ENCODE results near the gene THSD7B.
"Not testable (repeated sequence)": the region's sequence is repeated elsewhere in the genome, so short reads cannot be mapped to it uniquely, and the experiment has no call there.

The THSD7B gene, protein sequence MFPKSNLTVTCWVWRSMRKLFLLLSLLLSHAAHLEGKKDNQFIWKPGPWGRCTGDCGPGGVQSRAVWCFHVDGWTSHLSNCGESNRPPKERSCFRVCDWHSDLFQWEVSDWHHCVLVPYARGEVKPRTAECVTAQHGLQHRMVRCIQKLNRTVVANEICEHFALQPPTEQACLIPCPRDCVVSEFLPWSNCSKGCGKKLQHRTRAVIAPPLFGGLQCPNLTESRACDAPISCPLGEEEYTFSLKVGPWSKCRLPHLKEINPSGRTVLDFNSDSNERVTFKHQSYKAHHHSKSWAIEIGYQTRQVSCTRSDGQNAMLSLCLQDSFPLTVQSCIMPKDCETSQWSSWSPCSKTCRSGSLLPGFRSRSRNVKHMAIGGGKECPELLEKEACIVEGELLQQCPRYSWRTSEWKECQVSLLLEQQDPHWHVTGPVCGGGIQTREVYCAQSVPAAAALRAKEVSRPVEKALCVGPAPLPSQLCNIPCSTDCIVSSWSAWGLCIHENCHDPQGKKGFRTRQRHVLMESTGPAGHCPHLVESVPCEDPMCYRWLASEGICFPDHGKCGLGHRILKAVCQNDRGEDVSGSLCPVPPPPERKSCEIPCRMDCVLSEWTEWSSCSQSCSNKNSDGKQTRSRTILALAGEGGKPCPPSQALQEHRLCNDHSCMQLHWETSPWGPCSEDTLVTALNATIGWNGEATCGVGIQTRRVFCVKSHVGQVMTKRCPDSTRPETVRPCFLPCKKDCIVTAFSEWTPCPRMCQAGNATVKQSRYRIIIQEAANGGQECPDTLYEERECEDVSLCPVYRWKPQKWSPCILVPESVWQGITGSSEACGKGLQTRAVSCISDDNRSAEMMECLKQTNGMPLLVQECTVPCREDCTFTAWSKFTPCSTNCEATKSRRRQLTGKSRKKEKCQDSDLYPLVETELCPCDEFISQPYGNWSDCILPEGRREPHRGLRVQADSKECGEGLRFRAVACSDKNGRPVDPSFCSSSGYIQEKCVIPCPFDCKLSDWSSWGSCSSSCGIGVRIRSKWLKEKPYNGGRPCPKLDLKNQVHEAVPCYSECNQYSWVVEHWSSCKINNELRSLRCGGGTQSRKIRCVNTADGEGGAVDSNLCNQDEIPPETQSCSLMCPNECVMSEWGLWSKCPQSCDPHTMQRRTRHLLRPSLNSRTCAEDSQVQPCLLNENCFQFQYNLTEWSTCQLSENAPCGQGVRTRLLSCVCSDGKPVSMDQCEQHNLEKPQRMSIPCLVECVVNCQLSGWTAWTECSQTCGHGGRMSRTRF (N-terminal part only)

DNA sequence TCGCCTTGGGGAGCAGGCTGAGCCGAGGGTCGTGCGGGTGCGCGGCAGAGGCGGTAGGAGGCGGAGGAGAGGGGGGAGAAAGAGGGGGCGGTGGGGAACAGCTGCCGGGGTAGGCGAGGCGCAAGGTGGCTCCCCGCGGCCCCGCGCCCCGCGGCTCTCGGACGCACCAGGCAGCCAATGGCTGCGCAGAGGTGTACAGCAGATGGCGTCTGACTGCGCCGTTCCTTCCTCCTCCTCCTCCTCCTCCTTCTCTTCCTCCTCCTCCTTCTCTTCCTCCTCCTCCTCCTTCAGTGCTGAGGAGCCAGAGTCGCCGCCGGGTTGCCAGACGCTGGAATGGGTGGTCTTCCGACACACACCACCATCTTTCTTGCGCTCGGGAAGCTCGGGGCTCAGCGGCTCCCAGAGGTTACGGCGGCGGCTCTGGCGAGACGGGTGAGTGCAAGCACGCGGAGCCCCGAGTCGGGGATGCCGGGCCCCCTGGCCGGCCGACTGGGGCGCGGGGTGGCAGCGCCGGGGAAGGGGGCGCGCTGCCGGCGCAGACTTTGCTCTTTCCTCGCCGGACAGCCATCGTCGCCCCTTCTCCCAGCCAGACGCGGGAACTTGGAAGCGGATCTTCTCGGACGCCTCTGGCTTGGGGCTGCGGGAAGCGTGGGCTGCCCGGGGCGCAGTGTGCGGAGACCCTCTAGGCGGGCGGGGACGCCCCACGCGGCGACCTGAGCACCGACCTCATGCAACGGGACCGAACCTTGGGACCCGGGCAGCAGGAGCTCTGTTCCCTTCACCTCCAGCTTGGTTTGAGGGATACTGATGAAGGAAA is at the start of gene THSD7B:
THSD7B (plus strand) TSS at position 290 of the 817 bp plus-strand sequence. CDS start 116,634 bp downstream, outside the sequence.
- DNase-seq = no peak

DNA sequence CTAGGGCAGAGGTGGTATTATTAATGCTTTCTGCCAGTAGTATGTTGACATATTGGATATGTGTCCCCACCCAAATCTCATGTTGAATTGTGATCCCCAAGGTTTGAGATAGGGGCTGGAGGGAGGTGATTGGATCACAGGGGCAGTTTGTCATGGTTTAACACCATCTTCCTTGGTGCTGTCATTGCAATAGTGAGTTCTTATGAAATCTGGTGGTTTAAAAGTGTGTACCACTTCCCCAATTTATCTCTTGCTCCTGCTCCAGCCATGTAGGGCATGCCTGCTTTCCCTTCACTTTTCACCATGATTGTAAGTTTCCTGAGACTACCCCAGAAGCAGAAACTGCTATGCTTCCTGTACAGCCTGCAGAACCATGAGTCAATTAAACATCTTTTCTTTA is 47.1 kb upstream of the THSD7B start:
- DNase-seq = no peak

DNA sequence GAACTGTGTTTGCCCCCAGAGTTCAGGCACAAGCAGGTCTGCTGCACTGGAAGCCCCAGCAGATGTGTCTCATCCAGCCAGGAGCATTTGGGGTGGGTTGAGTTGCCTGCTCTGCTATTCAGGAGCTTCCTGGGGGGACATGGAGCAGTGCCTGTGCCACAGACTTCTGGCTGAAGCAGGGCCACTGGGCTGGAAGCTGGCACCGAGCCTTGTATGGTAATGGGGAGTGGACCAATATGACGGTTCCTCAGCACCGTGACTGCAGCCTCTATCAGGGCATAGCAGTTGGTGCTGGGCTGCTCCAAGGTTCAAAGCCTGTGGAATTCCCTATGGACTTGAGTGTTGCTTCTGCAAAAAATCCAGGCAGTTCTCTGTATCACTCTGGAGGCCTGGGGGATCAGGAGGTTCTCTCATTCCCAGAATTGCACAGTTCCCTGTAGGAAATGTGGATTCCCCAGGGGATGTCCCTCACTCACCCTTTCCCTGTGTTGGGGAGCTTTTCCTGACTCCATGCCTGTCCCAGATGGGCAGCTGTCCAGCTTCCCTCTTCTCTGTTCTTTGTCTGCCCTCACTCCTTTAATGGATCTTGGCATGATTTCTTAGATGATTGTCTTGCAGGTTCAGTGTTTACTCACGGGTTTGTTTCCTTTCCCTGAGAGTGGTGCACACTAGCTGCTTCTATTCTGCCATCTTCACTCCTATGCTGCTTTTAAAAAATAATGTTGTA is 37.2 kb upstream of the THSD7B start:
- no peak for DNase-seq

DNA sequence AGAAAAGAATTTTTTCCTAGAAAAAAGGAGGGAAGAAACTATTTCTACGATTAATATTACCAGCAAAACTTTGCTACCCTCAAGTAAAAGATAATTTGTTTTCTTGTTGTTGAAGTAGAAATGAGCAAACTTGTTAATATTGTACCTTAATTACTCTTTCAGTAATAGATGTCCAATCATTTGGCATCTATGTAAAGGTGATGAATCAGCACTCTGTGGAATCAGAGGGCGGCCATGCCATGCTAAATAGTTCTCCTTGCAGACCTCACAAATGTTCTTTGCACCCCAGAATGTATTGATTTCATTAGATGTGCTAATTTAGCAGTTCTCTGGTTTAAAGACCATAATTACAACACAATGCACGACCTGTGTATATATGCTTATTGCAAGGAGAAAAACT is 29.1 kb upstream of the THSD7B start:
- no peak for DNase-seq

DNA sequence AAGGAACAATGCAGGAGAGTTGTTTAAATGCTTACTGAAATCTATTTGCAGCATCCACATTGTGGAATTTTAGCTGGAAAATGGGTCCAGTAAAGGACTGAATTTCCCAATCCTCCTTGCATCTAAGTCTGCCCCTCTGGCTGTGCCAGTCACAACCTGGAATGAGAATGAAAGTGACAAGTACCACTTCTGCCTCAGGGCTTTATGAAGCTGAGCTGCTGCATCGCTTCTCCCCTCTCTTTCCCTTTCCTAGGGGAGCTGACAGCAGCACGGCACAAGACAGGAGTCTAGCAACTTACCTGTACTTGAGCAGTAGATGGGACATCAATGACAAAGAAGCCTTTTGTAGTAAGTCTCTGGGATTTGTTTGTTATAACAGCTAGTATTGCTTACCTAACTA is 27.3 kb upstream of the THSD7B start:
- no peak for DNase-seq

DNA sequence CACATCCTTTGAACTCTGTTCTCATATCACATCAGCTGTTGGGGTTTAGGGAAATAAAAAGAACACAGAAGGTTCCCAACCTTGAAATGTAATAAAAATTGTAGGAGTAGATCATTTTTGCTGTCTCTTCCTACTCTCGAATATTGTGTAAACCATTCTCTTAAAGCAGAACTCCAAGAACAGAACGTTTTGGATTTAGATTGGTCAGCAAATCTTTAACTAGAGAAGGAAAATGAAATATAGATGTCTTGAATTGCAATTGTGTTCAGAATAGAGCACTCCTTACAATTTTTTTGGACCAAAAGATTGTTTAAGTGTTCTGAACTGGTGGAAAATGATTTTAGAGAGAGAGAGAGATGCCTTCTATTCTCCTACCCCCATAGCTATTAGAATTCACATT is 23.9 kb upstream of the THSD7B start:
- no peak for DNase-seq

DNA sequence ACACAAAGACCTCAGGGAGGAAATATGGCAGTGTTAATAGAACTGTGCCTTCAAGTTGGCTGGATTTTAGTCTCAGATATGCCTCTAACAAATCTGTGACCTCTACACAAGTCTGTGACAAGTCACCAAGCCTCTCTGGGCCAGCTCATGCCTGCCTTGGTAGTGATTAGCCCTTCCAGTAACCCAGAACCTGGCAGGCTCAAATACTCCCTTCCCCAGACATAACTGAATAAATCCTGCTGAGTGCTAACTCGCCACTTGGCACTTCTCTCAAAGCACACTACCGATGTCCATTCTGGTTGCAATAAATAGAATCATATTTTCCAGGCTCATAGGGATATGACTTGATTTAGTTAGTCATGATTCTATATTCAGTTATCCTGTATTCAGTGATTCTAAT is 15.3 kb upstream of the THSD7B start:
- DNase-seq = no peak

DNA sequence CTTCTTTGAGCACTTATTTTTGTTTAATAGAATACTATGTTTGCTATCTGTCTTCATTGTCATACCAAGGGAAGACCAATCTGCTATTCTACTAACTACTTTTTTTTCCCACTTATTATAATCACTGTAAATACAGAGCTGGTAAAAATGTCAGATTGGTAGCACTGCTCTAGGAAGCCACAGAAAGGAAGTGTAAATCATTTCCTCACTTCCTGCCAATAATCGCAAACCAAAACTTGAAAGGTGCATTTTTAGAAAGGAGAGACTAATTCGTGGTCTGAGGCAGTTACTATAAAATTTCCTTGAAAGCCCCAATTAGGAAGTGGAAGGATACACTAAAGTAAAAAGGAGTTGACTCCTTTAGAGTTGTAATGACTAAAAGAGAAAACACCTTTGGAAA is 13.9 kb upstream of the THSD7B start:
- DNase-seq = no peak

DNA sequence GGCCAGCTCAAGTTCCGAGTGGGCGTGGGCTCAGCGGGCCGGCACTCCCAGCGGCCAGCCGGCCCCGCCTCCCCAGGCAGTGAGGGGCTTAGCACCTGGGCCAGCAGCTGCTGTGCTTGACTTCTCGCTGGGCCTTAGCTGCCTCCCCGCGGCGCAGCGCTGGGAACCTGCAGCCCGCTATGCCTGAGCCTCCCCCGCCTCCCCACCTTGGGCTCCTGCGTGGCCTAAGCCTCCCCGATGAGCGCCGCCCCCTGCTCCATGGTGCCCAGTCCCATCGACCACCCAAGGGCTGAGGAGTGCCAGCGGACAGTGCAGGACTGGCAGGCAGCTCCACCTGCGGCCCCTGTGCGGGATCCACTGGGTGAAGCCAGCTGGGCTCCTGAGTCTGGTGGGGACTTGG is 6.8 kb upstream of the THSD7B start:
- DNase-seq = not testable (repeated sequence)

DNA sequence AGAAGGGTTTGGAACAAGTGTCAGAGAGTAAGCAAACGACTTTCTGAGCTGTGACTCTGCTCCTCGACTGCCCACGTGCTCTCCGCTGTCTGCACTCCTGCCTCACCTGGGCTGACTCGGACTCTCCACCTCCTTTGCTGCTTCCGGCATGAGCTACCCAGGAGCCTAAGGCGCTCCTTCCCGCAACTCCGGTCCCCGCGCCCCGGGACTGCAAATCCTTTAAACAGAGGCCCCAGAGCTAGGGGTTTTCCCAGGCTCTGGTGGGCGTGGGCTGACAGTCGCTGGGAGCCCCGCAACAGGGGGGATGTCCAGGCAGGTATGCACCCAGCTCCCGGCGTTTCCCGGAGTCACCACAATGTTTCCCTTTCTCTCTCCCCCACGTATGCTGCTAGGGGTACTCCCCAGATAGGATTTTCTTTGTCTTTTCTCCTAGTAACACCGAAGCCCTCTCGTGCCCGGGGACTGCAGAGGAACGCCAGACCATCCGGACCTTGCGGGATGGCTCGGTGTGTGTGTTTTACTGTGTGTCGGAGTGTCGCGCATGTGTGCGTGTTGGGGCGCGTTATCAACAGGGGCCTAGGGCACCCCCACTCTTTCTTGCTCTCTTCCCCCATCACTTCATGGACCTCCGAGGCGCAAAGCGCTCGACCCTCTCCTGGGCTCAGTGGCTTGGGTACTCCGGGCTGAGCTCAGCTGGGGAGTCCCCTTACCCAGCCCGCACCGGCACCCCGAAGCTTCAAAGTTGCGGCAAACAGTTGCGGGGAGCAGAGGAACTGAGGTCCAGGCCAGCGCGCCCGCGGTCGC is 691 bp upstream of the THSD7B start:
- no peak for DNase-seq

DNA sequence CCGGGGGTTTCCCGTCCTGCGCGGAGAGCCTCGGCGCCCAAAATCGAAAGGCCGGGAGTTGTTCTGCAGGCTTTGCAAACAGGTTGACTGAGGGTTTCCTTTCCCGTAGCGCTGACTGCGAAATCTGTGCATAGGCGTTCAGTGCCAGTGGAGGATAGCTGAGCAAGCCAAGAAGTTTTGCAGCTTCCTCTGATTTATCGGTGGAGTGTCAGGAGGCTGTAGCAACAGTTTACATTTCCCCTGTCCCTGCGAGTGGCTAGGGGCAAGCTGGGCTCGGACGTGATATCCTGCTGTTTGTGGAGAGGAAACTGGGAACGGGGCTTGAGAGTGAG is 694 bp downstream of the THSD7B start:
- peak; percentile 5 for DNase-seq

DNA sequence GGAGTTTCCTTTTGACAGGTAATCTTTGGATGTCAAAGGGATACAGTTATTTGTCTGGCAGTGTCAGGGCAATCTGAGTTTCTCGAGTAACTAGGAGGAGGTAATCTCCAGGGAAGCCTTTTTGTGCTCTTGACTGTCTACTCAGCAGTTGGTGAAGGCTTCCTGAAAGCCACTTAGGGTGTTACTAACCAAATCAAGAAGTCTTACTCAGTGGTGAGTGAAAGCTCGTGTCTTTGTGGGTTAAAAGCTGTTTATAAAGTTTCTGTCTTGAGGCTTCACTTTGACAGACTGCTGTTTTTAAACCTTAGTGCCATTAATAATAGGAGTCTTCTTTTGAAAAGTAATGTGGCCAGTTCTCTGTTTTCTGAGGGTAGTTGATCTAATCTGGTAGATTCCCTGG is 1.7 kb downstream of the THSD7B start:
- no peak for DNase-seq

DNA sequence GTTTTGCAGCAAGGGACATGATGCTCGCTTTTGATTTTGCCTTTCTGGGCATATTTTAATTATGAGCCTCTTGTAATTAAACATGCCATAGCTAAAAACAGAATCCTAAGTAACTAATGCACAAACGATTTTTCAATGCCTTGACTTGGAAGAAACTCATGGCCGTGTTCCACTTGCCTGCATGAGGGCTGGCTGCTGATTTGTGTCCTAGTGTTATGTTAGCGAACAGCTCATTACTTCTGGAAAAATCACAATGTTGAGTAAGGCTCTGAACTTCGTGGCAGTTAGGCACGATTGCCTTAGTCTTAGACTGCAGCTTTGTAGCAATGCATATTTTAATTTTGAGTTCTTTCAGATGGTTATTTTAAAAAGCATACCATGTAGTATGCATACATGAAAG is 4.5 kb downstream of the THSD7B start:
- DNase-seq = no peak

DNA sequence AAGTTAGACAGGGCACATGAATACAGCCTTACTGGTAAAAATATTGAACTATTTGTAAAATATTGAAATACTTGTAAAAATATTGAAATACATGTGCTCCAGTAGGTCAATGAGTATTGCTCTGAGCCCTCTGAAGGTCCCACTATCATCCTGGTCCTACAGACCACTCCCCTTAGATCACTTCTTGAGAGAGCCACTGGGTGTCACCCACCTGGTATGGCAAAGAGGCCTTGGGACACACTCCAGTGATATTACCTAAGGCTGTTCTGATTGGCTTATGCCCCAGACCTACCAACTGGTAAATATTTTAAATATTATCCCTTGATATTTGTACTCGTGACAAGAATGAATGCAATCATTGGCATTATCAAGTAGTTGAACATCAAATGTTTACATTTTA is 5.0 kb downstream of the THSD7B start:
- DNase-seq = no peak

DNA sequence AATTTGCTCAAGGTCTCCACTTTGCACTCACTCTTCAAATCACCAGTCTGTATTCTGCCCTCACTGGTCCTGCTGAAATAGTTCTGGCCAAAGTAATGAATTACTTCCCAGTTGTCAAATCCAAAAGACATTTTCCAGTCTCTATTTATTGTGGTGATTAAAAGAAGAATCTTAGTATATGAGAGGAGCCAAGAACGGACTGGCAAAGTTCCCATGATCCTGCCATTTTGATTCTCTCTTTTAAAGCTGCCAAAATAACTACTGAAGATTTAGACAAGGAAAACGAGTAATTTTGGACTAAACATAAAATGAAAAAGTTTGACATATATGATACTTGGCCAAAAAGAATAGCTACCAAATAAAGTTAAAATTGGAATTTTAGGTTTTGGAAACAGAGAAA is 12.0 kb downstream of the THSD7B start:
- no peak for DNase-seq

DNA sequence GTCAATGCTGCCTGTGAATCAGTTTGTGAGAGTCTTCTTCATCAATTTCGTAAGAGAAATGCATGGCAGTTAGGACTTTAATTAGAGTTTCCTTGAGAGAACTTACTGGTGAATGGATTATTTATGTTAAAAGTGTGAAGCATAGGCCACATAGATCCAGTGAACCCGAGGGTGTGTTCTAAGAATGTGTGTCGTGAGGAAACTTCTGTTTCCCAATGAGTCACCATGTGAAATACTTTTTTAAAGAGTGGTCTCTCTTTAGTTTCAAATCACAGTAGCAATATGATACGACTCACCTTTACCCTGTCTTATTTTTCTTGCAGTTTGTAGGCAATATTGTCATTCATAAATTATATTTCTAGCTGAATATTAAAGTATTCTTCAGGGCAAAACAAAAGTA is 18.5 kb downstream of the THSD7B start:
- DNase-seq = no peak

DNA sequence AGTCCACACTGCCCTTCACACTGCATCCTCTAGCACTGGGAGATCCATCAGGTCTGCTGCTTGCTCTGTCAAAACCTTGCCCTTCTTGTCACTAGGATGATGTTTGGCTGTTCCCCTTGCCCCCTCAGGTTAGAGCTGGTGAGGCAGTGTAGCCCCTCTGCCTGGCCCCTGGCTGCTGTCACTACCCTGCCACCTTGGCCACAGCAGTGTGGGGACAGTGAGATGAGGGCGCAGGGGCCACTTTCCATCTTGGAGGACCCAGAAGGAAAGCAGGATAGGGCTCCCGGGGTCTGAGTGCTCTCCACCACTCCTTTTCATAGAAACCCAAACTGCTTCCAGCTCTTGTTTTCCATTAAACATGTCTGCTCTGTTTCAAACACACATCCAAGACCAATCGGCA is 19.9 kb downstream of the THSD7B start:
- DNase-seq = no peak

DNA sequence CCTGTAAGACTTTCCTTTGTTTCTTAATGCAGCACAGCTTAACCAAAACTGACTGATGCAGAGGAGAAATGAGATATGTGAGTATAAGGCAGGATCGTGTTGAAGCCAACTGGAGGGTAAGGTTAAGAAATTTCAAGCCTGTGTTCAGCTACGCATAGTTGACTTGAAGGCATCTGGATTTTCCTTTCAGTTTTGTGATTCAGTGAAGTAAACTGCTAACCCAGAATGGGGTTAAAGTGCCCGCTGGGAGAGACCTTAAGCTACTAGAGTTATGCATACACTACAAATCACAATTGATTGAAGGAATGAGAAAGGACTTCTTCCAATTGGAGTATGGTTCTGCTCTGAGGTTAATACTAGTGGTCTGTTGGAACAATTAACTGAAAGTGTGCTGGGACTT is 22.6 kb downstream of the THSD7B start:
- DNase-seq = no peak

DNA sequence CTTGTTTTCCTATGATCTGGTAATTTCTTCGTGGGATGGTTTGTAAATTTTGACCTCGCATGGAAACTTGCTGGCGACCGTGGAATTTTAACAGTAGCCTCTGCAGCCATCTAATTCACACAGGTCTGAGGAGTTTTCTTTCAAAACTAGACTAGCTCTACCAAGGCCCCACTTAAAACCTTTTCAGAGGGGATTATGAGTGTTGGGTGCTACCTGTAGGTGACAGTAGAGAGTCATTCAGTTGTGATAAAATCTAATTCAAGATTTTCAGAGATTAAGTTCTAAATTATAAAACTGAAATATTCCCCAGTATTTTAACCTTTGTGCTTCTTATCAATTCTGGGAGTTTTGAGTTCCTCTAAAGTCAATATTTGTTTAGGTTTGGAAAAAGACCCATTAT is 31.0 kb downstream of the THSD7B start:
- no peak for DNase-seq

DNA sequence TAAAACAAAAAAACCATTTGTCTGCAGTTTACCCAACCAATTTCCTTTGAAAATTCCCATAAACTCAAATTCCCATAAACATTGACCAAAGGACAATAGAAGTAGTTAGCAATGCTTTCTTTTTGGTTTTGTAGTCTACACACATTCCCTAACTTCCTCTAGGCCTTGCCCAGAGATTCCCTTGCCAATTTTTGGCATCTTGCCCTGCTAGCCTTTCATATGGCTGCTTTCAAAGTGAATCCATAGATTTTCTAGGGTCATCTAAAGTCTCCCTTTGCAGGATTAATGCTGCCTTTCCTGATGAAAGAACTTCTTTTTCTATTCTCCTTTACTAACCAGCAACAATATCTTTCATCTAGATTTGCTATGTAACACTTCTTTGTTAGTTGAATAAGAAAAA is 33.4 kb downstream of the THSD7B start:
- no peak for DNase-seq

DNA sequence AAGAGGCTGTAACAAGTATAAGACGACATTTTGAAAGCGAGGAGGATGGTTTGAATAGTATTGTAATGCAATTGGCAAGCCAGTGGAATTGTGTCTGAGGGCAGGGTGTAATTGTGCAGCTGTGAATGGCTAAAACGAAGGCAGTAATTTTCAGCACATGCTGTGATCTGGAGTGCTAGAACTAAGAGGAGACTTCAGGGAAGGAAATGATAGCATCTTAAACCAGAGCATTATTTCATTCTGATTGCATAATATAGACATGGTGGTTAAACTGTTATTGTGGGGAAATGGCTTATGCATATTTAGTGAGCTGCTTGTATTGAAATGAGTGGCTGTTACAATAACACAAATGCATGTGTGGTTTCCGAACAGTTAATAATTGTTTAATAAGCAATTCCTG is 36.3 kb downstream of the THSD7B start:
- DNase-seq = no peak

Data from NCI-H1694 (cell line).